Stomach (tissue), 4 donors: ENCODE results near the gene KCNQ5.

Experiments used
- EP300 ChIP-seq: sonication (generic); formaldehyde crosslinking; IDR thresholded peaks from one replicate; pipeline ENCODE4 v1.6.1; 2017; ENCODE audit warnings: antibody characterized with exemption
- POLR2A ChIP-seq, 4 donors: fragments of 450-650 bp; IDR thresholded peaks; one replicate each; pipeline ENCODE4 v1.6.1; 2016; ENCODE audit warnings: antibody characterized with exemption in 4 of 4, control low read depth in 2 of 4, mild to moderate bottlenecking in 1 of 4, moderate library complexity in 1 of 4
- POLR2AphosphoS5 ChIP-seq, 3 donors: sonication (generic); formaldehyde crosslinking; IDR thresholded peaks; one replicate each; pipeline ENCODE4 v1.6.1; 2016; ENCODE audit warnings: antibody characterized with exemption in 3 of 3
- TF ChIP-seq, protein P1 (sequence below), 7 experiments: fragments of 450-650 bp in 4 of 7; fragments of 200-600 bp in 3 of 7; sonication (generic) in 3 of 7; IDR thresholded peaks; one replicate each; pipeline ENCODE4 v1.5.1; 2016 to 2019; ENCODE audit warnings: antibody characterized with exemption in 7 of 7, control low read depth in 2 of 7, mild to moderate bottlenecking in 1 of 7

DNA sequence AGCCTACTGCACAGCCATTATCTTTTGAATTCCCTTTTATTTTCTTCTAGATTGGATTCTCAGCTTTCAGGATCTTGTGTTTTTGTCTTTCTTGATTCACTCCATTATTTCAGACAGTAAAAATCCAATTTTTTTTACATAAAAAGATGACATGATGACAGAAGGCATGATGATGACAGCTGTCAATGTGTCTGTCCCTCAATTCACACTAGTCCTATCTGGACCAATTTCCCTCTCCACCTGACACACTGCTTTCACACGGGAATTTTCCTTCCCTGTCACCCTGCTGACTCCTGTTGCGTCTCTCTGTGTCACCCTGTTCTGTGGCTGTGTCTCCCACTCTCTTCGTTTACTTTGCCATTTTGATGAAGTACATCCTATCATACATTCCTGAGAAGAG, 529.9 kb downstream of the KCNQ5 start:
- TF ChIP-seq POLR2AphosphoS5 (IDR thresholded peaks at IDR 0.05) (no peak), EP300 (no peak), POLR2A (IDR thresholded peaks at IDR 0.05) (no peak)
- TF ChIP-seq, protein P1, sequence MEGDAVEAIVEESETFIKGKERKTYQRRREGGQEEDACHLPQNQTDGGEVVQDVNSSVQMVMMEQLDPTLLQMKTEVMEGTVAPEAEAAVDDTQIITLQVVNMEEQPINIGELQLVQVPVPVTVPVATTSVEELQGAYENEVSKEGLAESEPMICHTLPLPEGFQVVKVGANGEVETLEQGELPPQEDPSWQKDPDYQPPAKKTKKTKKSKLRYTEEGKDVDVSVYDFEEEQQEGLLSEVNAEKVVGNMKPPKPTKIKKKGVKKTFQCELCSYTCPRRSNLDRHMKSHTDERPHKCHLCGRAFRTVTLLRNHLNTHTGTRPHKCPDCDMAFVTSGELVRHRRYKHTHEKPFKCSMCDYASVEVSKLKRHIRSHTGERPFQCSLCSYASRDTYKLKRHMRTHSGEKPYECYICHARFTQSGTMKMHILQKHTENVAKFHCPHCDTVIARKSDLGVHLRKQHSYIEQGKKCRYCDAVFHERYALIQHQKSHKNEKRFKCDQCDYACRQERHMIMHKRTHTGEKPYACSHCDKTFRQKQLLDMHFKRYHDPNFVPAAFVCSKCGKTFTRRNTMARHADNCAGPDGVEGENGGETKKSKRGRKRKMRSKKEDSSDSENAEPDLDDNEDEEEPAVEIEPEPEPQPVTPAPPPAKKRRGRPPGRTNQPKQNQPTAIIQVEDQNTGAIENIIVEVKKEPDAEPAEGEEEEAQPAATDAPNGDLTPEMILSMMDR (IDR thresholded peaks at IDR 0.05) = no peak
